Astrocyte (in vitro differentiated cells and primary cell): Measurements from ENCODE around the gene TANGO6. TPM values are rescaled to one million over a fixed set of nuclear protein-coding genes. Genes with fewer than 3 reads are reported as not detected.
A peak's percentile ranks its signal among the peaks of the same experiment; 100 is the strongest.
"Not testable (repeated sequence)": the region's sequence is repeated elsewhere in the genome, so short reads cannot be mapped to it uniquely, and the experiment has no call there.

ENCODE experiments used
- DNase-seq: peaks from one replicate; pipeline ENCODE4 v3.0.0-alpha.2; 2010; ENCODE audit warnings: low read depth
- FAIRE-seq: peaks from 2 replicates; lab custom pipeline; 2011; peaks lifted over from hg19 to GRCh38; lab: Jason Lieb, UNC
- H2AFZ ChIP-seq: 2 replicates; pipeline ENCODE4 v1.6.0; 2012; ENCODE audit warnings: low read depth, low read length, inconsistent platforms
- H3K27ac ChIP-seq: 2 replicates; pipeline ENCODE4 v1.5.1; 2011; ENCODE audit warnings: low read depth, low read length, inconsistent platforms
- H3K27me3 ChIP-seq: 2 replicates; pipeline ENCODE4 v1.6.0; 2011; ENCODE audit warnings: low read length, inconsistent platforms; ENCODE audit not compliant: insufficient read depth
- H3K36me3 ChIP-seq: 2 replicates; pipeline ENCODE4 v1.5.1; 2011; ENCODE audit warnings: low read length, inconsistent platforms; ENCODE audit not compliant: insufficient read depth
- H3K4me1 ChIP-seq: 2 replicates; pipeline ENCODE4 v1.5.1; 2011; ENCODE audit warnings: low read length, inconsistent platforms; ENCODE audit not compliant: insufficient read depth
- H3K4me2 ChIP-seq: 2 replicates; pipeline ENCODE4 v1.6.0; 2012; ENCODE audit warnings: low read length, inconsistent platforms
- H3K4me3 ChIP-seq: 2 replicates; pipeline ENCODE4 v1.5.1; 2011; ENCODE audit warnings: low read depth, mild to moderate bottlenecking, low read length, inconsistent platforms; ENCODE audit not compliant: insufficient read depth
- H3K79me2 ChIP-seq: 2 replicates; pipeline ENCODE4 v1.6.0; 2012; ENCODE audit warnings: mild to moderate bottlenecking, low read length, inconsistent platforms; ENCODE audit not compliant: insufficient read depth
- H3K9ac ChIP-seq: 2 replicates; pipeline ENCODE4 v1.6.0; 2012; ENCODE audit warnings: mild to moderate bottlenecking, low read length, inconsistent platforms
- H3K9me3 ChIP-seq: 2 replicates; pipeline ENCODE4 v1.5.1; 2012; ENCODE audit warnings: low read depth, mild to moderate bottlenecking, low read length, inconsistent platforms; ENCODE audit not compliant: insufficient read depth
- H4K20me1 ChIP-seq: 2 replicates; pipeline ENCODE4 v1.6.0; 2012; ENCODE audit warnings: low read length, inconsistent platforms; ENCODE audit not compliant: insufficient read depth
- H3K27ac Mint-ChIP-seq: one replicate; pipeline ENCODE4 v1.8.0; 2021; ENCODE audit warnings: mild to moderate bottlenecking, mixed read lengths; ENCODE audit not compliant: unreplicated experiment
- H3K27me3 Mint-ChIP-seq: one replicate; pipeline ENCODE4 v1.8.0; 2021; ENCODE audit warnings: low read depth, mixed read lengths; ENCODE audit not compliant: unreplicated experiment
- H3K36me3 Mint-ChIP-seq: one replicate; pipeline ENCODE4 v1.8.0; 2021; ENCODE audit warnings: low read depth, mixed read lengths; ENCODE audit not compliant: unreplicated experiment
- H3K4me1 Mint-ChIP-seq: one replicate; pipeline ENCODE4 v1.8.0; 2021; ENCODE audit warnings: low read depth, mixed read lengths; ENCODE audit not compliant: unreplicated experiment
- H3K4me3 Mint-ChIP-seq: one replicate; pipeline ENCODE4 v1.8.0; 2021; ENCODE audit warnings: mild to moderate bottlenecking, moderate library complexity, mixed read lengths; ENCODE audit not compliant: unreplicated experiment
- H3K9me3 Mint-ChIP-seq: one replicate; pipeline ENCODE4 v1.8.0; 2021; ENCODE audit warnings: mild to moderate bottlenecking, mixed read lengths; ENCODE audit not compliant: unreplicated experiment
- CTCF ChIP-seq: IDR thresholded peaks from 2 replicates; pipeline ENCODE4 v1.5.1; 2011; ENCODE audit warnings: low read depth, mild to moderate bottlenecking, inconsistent platforms, low read length, moderate library complexity; ENCODE audit not compliant: insufficient read depth
- EZH2 ChIP-seq: IDR thresholded peaks from 2 replicates; pipeline ENCODE4 v1.6.1; 2012; ENCODE audit warnings: mild to moderate bottlenecking, low read length, inconsistent platforms; ENCODE audit not compliant: insufficient read depth
- total RNA-seq: library from RNA; stranded (reverse); gene quantifications from 2 replicates; pipeline ENCODE4 v1.2.1, GENCODE V29; 2021

Gene TANGO6
- total RNA-seq, 1 donor from 2014 or later = 15.8 TPM

- DNase-seq = no peak
- Mint-ChIP-seq H3K4me1 (no peaks in the 10 kb centered on the region), H3K27me3 (no peaks in the 10 kb centered on the region), H3K36me3 (peaks cover 25% of the 10 kb centered on the region), H3K27ac (no peak overlapping the region), H3K9me3 (no peaks in the 10 kb centered on the region), H3K4me3 (no peak overlapping the region)
- H3K27me3 ChIP-seq = no peaks in the 10 kb centered on the region
- no peak for FAIRE-seq
- H3K79me2 ChIP-seq = peaks cover 24% of the 10 kb centered on the region
- no peak overlapping the region for H3K4me3 ChIP-seq
- H3K9ac ChIP-seq = no peak overlapping the region
- H4K20me1 ChIP-seq = peaks cover 66% of the 10 kb centered on the region
- TF ChIP-seq CTCF (no peak), EZH2 (no peak)
- no peak overlapping the region for H3K27ac ChIP-seq
- H2AFZ ChIP-seq = no peak overlapping the region
- no peak overlapping the region for H3K4me2 ChIP-seq
- H3K4me1 ChIP-seq = no peaks in the 10 kb centered on the region
- H3K9me3 ChIP-seq = no peaks in the 10 kb centered on the region
- peaks cover 15% of the 10 kb centered on the region for H3K36me3 ChIP-seq
Observed at GRCh38 chr16:69120096-69120664, 276.8 kb downstream of the TANGO6 start.

GRCh38 chr16:69123910-69124309, 280.6 kb downstream of the TANGO6 start:
- H3K27ac Mint-ChIP-seq = no peak overlapping the region
- FAIRE-seq = no peak

DNA sequence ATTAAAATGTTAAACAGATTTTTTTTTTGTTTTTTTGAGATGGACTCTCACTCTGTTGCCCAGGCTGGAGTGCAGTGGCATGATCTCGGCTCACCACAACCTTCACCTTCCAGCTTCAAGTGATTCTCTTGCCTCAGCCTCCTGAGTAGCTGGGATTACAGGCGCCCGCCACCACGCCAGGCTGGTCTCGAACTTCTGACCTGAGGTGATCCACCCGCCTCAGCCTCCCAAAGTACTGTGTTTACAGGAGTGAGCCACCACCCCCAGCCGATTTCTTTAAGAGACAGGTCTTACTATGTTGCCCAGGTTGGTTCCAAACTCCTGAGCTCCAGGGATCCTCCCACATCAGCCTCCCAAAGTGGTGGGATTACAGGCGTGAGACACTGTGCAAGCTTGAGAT, 281.1 kb downstream of the TANGO6 start:
- H3K9ac ChIP-seq, H3K4me3 Mint-ChIP-seq, FAIRE-seq, H3K4me2 ChIP-seq, H3K4me1 ChIP-seq, H3K9me3 Mint-ChIP-seq, H3K4me3 ChIP-seq, H3K27me3 ChIP-seq, H3K9me3 ChIP-seq, H2AFZ ChIP-seq, H3K27me3 Mint-ChIP-seq, H3K27ac ChIP-seq, H3K36me3 ChIP-seq, DNase-seq, H3K4me1 Mint-ChIP-seq, H3K27ac Mint-ChIP-seq: not testable (repeated sequence)
- H3K36me3 Mint-ChIP-seq = peaks cover 12% of the 10 kb centered on the region
- Histone ChIP-seq H4K20me1 (peaks cover 72% of the 10 kb centered on the region), H3K79me2 (peaks cover 59% of the 10 kb centered on the region)

More at GRCh38 chr16:69123910-69124309, 280.6 kb downstream of the TANGO6 start:
- Histone ChIP-seq H3K27me3 (no peaks in the 10 kb centered on the region), H3K4me2 (no peak overlapping the region), H3K9ac (no peak overlapping the region), H3K4me3 (no peak overlapping the region), H2AFZ (no peak overlapping the region), H3K9me3 (no peaks in the 10 kb centered on the region), H3K79me2 (peaks cover 56% of the 10 kb centered on the region), H3K4me1 (no peaks in the 10 kb centered on the region), H4K20me1 (peaks cover 75% of the 10 kb centered on the region), H3K27ac (no peak overlapping the region), H3K36me3 (peaks cover 8% of the 10 kb centered on the region)
- Mint-ChIP-seq H3K36me3 (peaks cover 12% of the 10 kb centered on the region), H3K27me3 (no peaks in the 10 kb centered on the region), H3K4me1 (peaks cover 5% of the 10 kb centered on the region), H3K9me3 (no peaks in the 10 kb centered on the region), H3K4me3 (no peak overlapping the region)
- peak; percentile 68 for TF ChIP-seq CTCF
- no peak for TF ChIP-seq EZH2
- peak; percentile 40 for DNase-seq

- not testable (repeated sequence) for H3K27ac ChIP-seq, H3K4me3 Mint-ChIP-seq, H3K4me3 ChIP-seq, FAIRE-seq, H3K27me3 Mint-ChIP-seq, H3K27me3 ChIP-seq, H3K9me3 Mint-ChIP-seq, H3K9ac ChIP-seq, H3K9me3 ChIP-seq, DNase-seq, H3K4me2 ChIP-seq, H2AFZ ChIP-seq, H3K4me1 ChIP-seq, H3K36me3 ChIP-seq, H3K27ac Mint-ChIP-seq
- peaks cover 12% of the 10 kb centered on the region for H3K4me1 Mint-ChIP-seq
- peaks cover 15% of the 10 kb centered on the region for H3K36me3 Mint-ChIP-seq
- H3K79me2 ChIP-seq = peaks cover 65% of the 10 kb centered on the region
- peaks cover 75% of the 10 kb centered on the region for H4K20me1 ChIP-seq
Observed at GRCh38 chr16:69124961-69125360, 281.6 kb downstream of the TANGO6 start.
